Activated T-helper 2 cell treated with anti-CD3 and anti-CD28 coated beads, Interferon-gamma antibody, Interleukin-2, Interleukin-4, amounts not matched to agents 10 μg/mL and 5 μg/mL and 100 μg/mL, durations not matched to agents 14 hours and 24 hours and 36 hours (primary cell): ENCODE results near the gene NYAP2. TPM values are rescaled to one million over a fixed set of nuclear protein-coding genes. Genes with fewer than 3 reads are reported as not detected.

Source experiments
- DNase-seq: peaks from one replicate; pipeline ENCODE4 v3.0.0; 2021; ENCODE audit warnings: low spot score
- H3K27ac Mint-ChIP-seq: one replicate; pipeline ENCODE4 v1.8.0; 2021; ENCODE audit warnings: mixed read lengths
- H3K27me3 Mint-ChIP-seq: one replicate; pipeline ENCODE4 v1.8.0; 2021; ENCODE audit warnings: low read depth, mixed read lengths
- H3K36me3 Mint-ChIP-seq: one replicate; pipeline ENCODE4 v1.8.0; 2021; ENCODE audit warnings: low read depth, mixed read lengths
- H3K4me1 Mint-ChIP-seq: one replicate; pipeline ENCODE4 v1.8.0; 2021; ENCODE audit warnings: low read depth, mixed read lengths
- H3K4me3 Mint-ChIP-seq: one replicate; pipeline ENCODE4 v1.8.0; 2021; ENCODE audit warnings: low read depth, mild to moderate bottlenecking, moderate library complexity, mixed read lengths
- H3K9me3 Mint-ChIP-seq: one replicate; pipeline ENCODE4 v1.8.0; 2021; ENCODE audit warnings: mixed read lengths
- intact Hi-C: fragments of 100-400 bp; cut with micrococcal nuclease; formaldehyde crosslinking; loops from one replicate; pipeline ENCODE4 v1.15.1; 2023
- total RNA-seq: library from RNA; stranded (reverse); gene quantifications from 2 replicates; pipeline ENCODE4 v1.2.3, GENCODE V29; 2022

The NYAP2 gene
- total RNA-seq, 1 donor from 2014 or later, result not detected

GRCh38 chr2:225468131-225468530, 68.6 kb downstream of the NYAP2 start:
- no peak for DNase-seq
- Mint-ChIP-seq H3K27ac (no peak overlapping the region), H3K4me3 (no peak overlapping the region), H3K9me3 (no peaks in the 10 kb centered on the region), H3K36me3 (no peaks in the 10 kb centered on the region), H3K27me3 (no peaks in the 10 kb centered on the region), H3K4me1 (peaks cover 12% of the 10 kb centered on the region)
- intact Hi-C loops, result no loop called here

DNA sequence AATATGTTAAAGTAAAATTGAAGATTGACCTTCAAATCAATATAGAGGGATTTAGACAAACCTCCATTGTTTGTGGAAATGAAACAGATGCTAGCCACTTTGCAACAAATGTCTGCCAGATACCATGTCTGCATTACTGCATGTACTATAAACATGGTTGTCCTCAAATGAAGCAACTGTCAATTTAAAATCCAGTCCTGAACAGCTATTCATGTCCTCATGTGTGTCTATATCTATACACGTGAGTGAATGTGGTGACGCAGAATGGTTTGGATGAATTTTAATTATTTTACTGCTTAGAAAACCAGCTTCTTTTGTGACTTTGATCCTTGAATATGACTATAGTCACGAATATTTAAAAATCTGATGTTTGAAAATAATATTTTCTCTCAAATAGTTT, 71.5 kb downstream of the NYAP2 start:
- intact Hi-C loops, result no loop called here
- no peaks in the 10 kb centered on the region for H3K4me1 Mint-ChIP-seq
- no peaks in the 10 kb centered on the region for H3K27me3 Mint-ChIP-seq
- H3K27ac Mint-ChIP-seq, result no peak overlapping the region
- H3K4me3 Mint-ChIP-seq, result no peak overlapping the region
- H3K36me3 Mint-ChIP-seq, result no peaks in the 10 kb centered on the region
- DNase-seq, result no peak
- no peaks in the 10 kb centered on the region for H3K9me3 Mint-ChIP-seq

DNA sequence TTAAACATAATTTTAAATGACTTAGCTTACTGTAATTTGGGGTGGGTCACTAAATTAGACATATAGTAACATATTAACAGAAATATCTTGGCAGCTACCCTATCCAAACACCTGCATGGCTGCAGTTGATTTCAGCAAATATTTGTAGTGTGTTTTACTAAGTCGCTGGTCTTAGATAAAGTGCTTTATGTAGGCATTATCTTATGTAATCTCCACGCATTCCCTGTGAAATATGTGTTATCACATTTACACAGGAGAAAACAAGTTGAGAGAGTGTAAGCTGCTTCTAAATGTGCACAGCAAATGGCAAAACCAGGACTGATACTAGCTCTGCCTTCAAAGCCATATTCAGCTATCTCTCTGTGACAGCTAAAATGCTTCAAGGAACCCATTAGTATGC, 72.0 kb downstream of the NYAP2 start:
- H3K9me3 Mint-ChIP-seq, result no peaks in the 10 kb centered on the region
- intact Hi-C loops, result no loop called here
- no peak for DNase-seq
- H3K4me1 Mint-ChIP-seq, result no peaks in the 10 kb centered on the region
- H3K27ac Mint-ChIP-seq, result no peak overlapping the region
- no peak overlapping the region for H3K4me3 Mint-ChIP-seq
- H3K27me3 Mint-ChIP-seq, result no peaks in the 10 kb centered on the region
- no peaks in the 10 kb centered on the region for H3K36me3 Mint-ChIP-seq

GRCh38 chr2:225472161-225472560, 72.7 kb downstream of the NYAP2 start:
- H3K27ac Mint-ChIP-seq, result no peak overlapping the region
- intact Hi-C loops, result no loop called here
- no peaks in the 10 kb centered on the region for H3K27me3 Mint-ChIP-seq
- H3K9me3 Mint-ChIP-seq, result no peaks in the 10 kb centered on the region
- H3K4me1 Mint-ChIP-seq, result no peaks in the 10 kb centered on the region
- H3K36me3 Mint-ChIP-seq, result no peaks in the 10 kb centered on the region
- no peak overlapping the region for H3K4me3 Mint-ChIP-seq
- DNase-seq, result no peak

GRCh38 chr2:225479386-225479785, 79.9 kb downstream of the NYAP2 start:
- Mint-ChIP-seq H3K4me3 (no peak overlapping the region), H3K27ac (no peak overlapping the region), H3K36me3 (no peaks in the 10 kb centered on the region), H3K27me3 (peaks cover 4% of the 10 kb centered on the region), H3K9me3 (no peaks in the 10 kb centered on the region), H3K4me1 (no peaks in the 10 kb centered on the region)
- DNase-seq, result no peak
- intact Hi-C loops, result no loop called here

- Mint-ChIP-seq H3K4me3 (no peak overlapping the region), H3K27ac (no peak overlapping the region), H3K27me3 (peaks cover 4% of the 10 kb centered on the region), H3K4me1 (no peaks in the 10 kb centered on the region), H3K36me3 (no peaks in the 10 kb centered on the region), H3K9me3 (no peaks in the 10 kb centered on the region)
- intact Hi-C loops, result no loop called here
- no peak for DNase-seq
Observed at GRCh38 chr2:225484751-225485150, 85.2 kb downstream of the NYAP2 start.

GRCh38 chr2:225486236-225486635, 86.7 kb downstream of the NYAP2 start:
- H3K27ac Mint-ChIP-seq, result no peak overlapping the region
- H3K9me3 Mint-ChIP-seq, result no peaks in the 10 kb centered on the region
- intact Hi-C loops, result no loop called here
- no peak for DNase-seq
- no peak overlapping the region for H3K4me3 Mint-ChIP-seq
- H3K4me1 Mint-ChIP-seq, result no peaks in the 10 kb centered on the region
- no peaks in the 10 kb centered on the region for H3K36me3 Mint-ChIP-seq
- peaks cover 2% of the 10 kb centered on the region for H3K27me3 Mint-ChIP-seq

GRCh38 chr2:225487878-225488416, 88.4 kb downstream of the NYAP2 start:
- DNase-seq, result no peak
- peaks cover 2% of the 10 kb centered on the region for H3K27me3 Mint-ChIP-seq
- no peak overlapping the region for H3K27ac Mint-ChIP-seq
- H3K4me3 Mint-ChIP-seq, result no peak overlapping the region
- H3K4me1 Mint-ChIP-seq, result no peaks in the 10 kb centered on the region
- intact Hi-C loops, result no loop called here
- no peaks in the 10 kb centered on the region for H3K36me3 Mint-ChIP-seq
- H3K9me3 Mint-ChIP-seq, result no peaks in the 10 kb centered on the region

DNA sequence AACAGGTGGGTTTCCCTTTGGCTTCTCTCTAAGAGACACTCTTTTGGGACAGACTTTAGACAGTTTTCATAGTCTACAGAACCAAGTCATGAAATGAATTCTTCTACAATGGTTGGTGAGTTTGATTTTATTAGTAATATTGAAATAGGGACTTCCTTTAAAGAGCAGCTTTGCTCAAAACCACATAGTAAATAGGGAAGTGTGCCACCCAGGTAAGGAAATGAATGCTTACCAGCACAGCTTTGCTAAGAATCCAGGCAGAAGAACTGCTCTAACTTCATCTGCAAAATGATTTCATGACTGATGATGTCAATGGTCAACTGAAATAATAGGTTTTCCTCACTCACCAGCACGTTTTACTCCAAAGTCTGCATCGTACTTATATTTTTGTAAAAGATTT, 89.2 kb downstream of the NYAP2 start:
- Mint-ChIP-seq H3K27ac (no peak overlapping the region), H3K4me3 (no peak overlapping the region), H3K27me3 (no peaks in the 10 kb centered on the region), H3K4me1 (no peaks in the 10 kb centered on the region), H3K36me3 (no peaks in the 10 kb centered on the region), H3K9me3 (no peaks in the 10 kb centered on the region)
- intact Hi-C loops, result no loop called here
- DNase-seq, result no peak

GRCh38 chr2:225493420-225494099, 94.0 kb downstream of the NYAP2 start:
- no peaks in the 10 kb centered on the region for H3K36me3 Mint-ChIP-seq

GRCh38 chr2:225494100-225494459, 94.6 kb downstream of the NYAP2 start:
- intact Hi-C loops, result no loop called here
- Mint-ChIP-seq H3K9me3 (no peaks in the 10 kb centered on the region), H3K36me3 (no peaks in the 10 kb centered on the region), H3K4me3 (no peak overlapping the region), H3K27ac (no peak overlapping the region), H3K27me3 (no peaks in the 10 kb centered on the region), H3K4me1 (no peaks in the 10 kb centered on the region)
- no peak for DNase-seq

More at GRCh38 chr2:225493420-225494099, 94.0 kb downstream of the NYAP2 start:
- H3K4me3 Mint-ChIP-seq, result no peak overlapping the region
- intact Hi-C loops, result no loop called here
- no peaks in the 10 kb centered on the region for H3K27me3 Mint-ChIP-seq
- no peaks in the 10 kb centered on the region for H3K4me1 Mint-ChIP-seq
- no peak for DNase-seq
- H3K27ac Mint-ChIP-seq, result no peak overlapping the region
- no peaks in the 10 kb centered on the region for H3K9me3 Mint-ChIP-seq

GRCh38 chr2:225495706-225496105, 96.2 kb downstream of the NYAP2 start:
- intact Hi-C loops, result no loop called here
- no peaks in the 10 kb centered on the region for H3K27me3 Mint-ChIP-seq

DNA sequence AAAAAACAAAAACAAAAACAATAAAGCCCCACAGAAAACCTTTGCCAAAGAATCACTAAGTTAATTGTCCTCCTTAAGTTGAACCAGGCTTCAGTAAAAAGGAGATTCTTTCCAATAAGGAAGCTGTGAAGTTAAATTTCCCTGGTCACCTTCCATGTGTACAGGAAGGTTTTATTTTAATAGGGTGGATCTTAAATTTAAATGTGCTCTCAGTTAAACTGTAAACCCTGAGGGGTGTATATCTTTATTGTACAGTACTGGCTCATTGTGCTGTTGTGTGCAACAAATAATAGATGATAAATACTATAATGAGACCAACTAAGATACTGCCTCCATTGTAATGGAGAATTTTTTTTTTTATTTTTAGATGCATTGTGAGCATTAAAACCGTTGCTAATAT, 97.1 kb downstream of the NYAP2 start:
- H3K36me3 Mint-ChIP-seq, result no peaks in the 10 kb centered on the region
- no peaks in the 10 kb centered on the region for H3K4me1 Mint-ChIP-seq
- H3K4me3 Mint-ChIP-seq, result no peak overlapping the region
- no peaks in the 10 kb centered on the region for H3K27me3 Mint-ChIP-seq
- H3K9me3 Mint-ChIP-seq, result no peaks in the 10 kb centered on the region
- DNase-seq, result no peak
- no peak overlapping the region for H3K27ac Mint-ChIP-seq
- intact Hi-C loops, result no loop called here

More at GRCh38 chr2:225495706-225496105, 96.2 kb downstream of the NYAP2 start:
- no peak overlapping the region for H3K4me3 Mint-ChIP-seq
- H3K4me1 Mint-ChIP-seq, result no peaks in the 10 kb centered on the region
- H3K27ac Mint-ChIP-seq, result no peak overlapping the region
- H3K9me3 Mint-ChIP-seq, result no peaks in the 10 kb centered on the region
- no peaks in the 10 kb centered on the region for H3K36me3 Mint-ChIP-seq
- DNase-seq, result no peak

- no peak for DNase-seq
- H3K4me1 Mint-ChIP-seq, result no peaks in the 10 kb centered on the region
- peaks cover 4% of the 10 kb centered on the region for H3K27me3 Mint-ChIP-seq
- H3K27ac Mint-ChIP-seq, result no peak overlapping the region
- intact Hi-C loops, result no loop called here
- H3K4me3 Mint-ChIP-seq, result no peak overlapping the region
- no peaks in the 10 kb centered on the region for H3K36me3 Mint-ChIP-seq
- H3K9me3 Mint-ChIP-seq, result no peaks in the 10 kb centered on the region
Observed at GRCh38 chr2:225497166-225497565, 97.7 kb downstream of the NYAP2 start.
